ENCODE data around the gene B3GNT4.

DNA sequence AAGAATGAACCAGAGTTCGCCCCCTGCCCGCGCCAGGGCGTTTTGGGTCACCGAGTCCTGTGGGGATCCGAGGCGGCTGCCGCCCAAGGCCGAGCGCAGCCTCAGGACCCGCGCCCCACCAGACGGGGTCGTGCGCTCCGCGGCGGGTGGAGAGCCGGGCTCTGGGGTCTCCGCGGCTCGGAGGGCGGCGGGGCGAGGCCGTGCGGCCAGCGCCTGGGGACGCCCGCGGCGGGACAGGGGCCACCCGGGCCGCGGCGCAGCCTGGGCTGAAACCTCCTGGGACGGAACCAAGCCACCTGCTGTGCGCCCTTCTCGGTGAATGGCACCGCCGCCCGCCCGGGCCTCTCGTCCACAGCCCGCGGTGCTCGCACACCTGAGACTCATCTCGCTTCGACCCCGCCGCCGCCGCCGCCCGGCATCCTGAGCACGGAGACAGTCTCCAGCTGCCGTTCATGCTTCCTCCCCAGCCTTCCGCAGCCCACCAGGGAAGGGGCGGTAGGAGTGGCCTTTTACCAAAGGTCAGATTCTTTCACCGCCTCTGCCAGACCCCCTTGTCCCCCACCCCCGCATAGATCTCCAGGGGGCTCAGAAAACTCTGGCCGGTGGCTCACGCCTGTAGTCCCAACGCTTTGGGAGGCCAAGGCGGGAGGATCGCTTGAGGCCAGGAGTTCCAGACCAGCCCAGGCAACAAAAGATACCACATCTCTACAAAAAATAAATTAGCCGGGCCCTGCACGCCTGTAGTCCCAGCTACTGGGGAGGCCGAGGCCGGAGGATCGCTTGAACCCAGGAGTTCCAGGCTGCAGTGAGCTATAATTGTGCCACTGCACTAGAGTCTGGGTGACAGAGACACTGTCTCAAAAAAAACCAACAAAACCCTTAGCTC, 901 bp downstream of the B3GNT4 start:
- TF ChIP-seq POLR2A (IDR thresholded peaks at IDR 0.05) (no peak), EP300 (IDR thresholded peaks at IDR 0.05) (no peak)
- TF ChIP-seq, protein P1, sequence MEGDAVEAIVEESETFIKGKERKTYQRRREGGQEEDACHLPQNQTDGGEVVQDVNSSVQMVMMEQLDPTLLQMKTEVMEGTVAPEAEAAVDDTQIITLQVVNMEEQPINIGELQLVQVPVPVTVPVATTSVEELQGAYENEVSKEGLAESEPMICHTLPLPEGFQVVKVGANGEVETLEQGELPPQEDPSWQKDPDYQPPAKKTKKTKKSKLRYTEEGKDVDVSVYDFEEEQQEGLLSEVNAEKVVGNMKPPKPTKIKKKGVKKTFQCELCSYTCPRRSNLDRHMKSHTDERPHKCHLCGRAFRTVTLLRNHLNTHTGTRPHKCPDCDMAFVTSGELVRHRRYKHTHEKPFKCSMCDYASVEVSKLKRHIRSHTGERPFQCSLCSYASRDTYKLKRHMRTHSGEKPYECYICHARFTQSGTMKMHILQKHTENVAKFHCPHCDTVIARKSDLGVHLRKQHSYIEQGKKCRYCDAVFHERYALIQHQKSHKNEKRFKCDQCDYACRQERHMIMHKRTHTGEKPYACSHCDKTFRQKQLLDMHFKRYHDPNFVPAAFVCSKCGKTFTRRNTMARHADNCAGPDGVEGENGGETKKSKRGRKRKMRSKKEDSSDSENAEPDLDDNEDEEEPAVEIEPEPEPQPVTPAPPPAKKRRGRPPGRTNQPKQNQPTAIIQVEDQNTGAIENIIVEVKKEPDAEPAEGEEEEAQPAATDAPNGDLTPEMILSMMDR (IDR thresholded peaks at IDR 0.05) = no peak
